NT2/D1 (cell line): ENCODE data around the gene SEC24D.

ENCODE experiments used
- YY1 ChIP-seq: IDR thresholded peaks from 2 replicates; pipeline ENCODE4 v1.6.1; 2011; ENCODE audit not compliant: insufficient read length, insufficient read depth
- ZNF274 ChIP-seq: IDR thresholded peaks from 2 replicates; pipeline ENCODE4 v1.6.1; 2011; ENCODE audit warnings: mild to moderate bottlenecking, low read depth, low read length

DNA sequence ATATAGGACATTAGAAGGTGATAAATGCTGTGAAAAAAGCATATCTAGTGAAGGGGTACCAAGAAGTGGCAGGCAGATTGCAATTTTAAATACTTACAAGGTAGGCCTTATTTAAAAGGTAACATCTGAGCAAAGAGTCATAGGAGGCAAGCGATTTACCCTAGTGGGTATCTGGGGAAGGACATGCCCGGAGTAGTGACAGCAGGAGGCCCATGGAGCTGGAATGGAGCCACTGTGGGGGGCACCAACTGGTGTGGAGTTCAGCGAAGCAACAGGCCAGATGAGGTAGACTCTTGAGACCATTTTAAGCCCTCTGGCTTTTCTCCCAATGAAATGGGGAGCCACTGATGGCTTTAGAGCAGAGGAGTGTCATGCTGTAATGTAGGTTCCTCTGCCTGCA is 37.3 kb downstream of the SEC24D start:
- TF ChIP-seq YY1 = no peak
- TF ChIP-seq ZNF274 = no peak
